Stimulated activated CD8-positive, alpha-beta memory T cell treated with anti-CD3 and anti-CD28 coated beads, Interleukin-7, amount 100 ng/mL, for 4 hours (primary cell): Measurements from ENCODE around the gene SFXN2.
A peak's percentile ranks its signal among the peaks of the same experiment; 100 is the strongest.
"Not testable (repeated sequence)": the region's sequence is repeated elsewhere in the genome, so short reads cannot be mapped to it uniquely, and the experiment has no call there.

Experiments used
- DNase-seq, 2 donors: peaks; one replicate each; pipeline ENCODE4 v3.0.0-alpha.2; 2020; ENCODE audit warnings: low read depth in 2 of 2

The SFXN2 gene

GRCh38 chr10:102679596-102679995 lies 34.8 kb upstream of the SFXN2 start:
- no peak for DNase-seq

DNA sequence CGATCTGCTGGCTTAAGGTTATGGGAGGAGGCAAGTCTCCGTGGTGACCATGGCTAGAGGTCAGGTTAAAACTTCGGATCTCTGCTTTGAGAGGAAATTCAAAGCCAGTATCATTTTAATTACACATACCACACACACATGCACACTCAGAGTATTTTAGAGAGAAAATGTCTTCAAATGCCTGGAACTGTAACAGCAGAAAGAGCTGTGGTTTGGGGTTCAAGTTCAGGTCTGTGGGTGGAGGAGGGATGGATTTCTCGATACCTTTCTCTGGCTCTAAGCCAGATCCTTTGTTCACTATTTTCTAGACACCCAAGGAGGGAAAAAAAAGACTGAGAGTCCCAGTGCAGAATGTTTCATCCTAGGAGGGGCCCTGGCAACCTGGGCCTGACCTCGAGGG lies 32.7 kb upstream of the SFXN2 start:
- no peak for DNase-seq

- DNase-seq, result no peak
These were observed 32.0 kb upstream of the SFXN2 start for GRCh38 chr10:102682416-102682815.

GRCh38 chr10:102682981-102683380 lies 31.5 kb upstream of the SFXN2 start:
- no peak for DNase-seq

DNA sequence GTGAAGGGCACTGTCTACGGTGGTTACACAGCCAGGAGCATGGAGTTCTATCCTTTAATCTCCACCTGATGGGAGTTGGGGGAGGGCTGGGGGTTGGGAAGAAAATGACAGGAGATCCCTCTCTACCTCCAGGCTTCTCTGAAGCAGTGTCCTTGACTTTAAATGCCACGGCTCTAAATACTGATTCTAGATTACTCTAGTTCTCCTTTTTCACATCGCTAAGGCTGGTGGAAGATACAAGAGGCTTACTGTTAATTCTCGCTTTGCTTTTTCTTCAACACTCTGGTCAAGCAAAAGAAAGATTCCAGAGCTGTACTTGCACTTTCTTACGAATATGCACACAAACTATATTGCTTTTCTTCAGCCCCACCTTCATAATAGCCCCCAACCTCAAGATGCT lies 30.7 kb upstream of the SFXN2 start:
- DNase-seq, result no peak

- DNase-seq, result no peak
These were observed 23.0 kb upstream of the SFXN2 start for GRCh38 chr10:102691285-102692066.

DNA sequence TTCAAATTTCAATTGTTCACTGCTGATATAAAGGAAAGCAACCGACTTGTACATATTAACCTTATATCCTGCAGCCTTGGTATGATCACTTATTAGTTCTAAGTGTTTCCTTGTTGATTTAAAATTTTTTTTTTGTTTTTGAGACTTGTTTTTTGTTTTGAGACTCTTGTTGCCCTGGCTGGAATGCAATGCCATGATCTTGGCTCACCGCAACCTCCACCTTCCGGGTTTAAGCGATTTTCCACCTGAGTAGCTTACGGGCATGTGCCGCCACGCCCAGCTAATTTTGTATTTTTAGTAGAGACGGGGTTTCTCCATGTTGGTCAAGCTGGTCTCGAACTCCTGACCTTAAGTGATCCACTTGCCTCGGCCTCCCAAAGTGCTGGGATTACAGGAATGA lies 19.0 kb upstream of the SFXN2 start:
- not testable (repeated sequence) for DNase-seq

DNA sequence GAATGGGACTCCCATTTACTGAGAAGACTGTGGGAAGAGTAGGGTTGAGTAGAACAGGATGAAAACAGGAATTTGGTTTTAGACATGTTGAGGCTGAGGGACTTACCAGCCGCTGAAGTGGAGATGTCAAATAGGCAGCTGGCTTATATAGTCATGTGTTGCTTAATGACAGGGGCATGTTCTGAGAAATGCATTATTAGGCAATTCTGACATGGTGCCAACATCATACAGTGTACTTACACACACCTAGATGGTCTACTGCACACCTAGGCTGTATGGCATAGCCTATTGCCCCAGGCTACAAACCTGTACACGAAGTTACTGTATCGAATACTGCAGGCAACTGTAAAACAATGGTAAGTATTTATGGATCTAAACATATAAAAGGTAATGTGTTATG lies 17.7 kb upstream of the SFXN2 start:
- DNase-seq, result no peak

- DNase-seq, result no peak
These were observed 15.5 kb upstream of the SFXN2 start for GRCh38 chr10:102698894-102699293.

GRCh38 chr10:102701272-102701671 lies 13.2 kb upstream of the SFXN2 start:
- no peak for DNase-seq

GRCh38 chr10:102701796-102702195 lies 12.6 kb upstream of the SFXN2 start:
- DNase-seq, result no peak

DNA sequence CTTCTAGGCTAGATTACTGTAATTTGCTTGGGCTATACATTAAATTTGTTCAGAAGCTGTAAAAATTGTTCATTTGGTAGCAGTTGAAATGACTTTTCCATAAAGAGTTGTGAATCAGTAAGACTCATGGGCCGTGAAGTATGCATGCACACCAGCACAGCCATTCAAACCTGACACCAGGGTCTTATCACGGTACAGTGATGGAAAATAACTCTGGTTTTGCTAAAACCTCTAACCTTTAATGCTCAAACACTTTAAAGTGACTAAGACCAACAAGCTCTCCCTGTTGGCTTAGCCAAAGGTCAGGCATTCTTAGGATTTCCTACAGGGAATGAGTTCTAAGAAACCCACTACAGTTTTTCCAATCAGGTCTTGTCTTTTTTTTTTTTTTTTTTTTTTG lies 11.7 kb upstream of the SFXN2 start:
- DNase-seq, result no peak

- no peak for DNase-seq
These were observed 9.5 kb upstream of the SFXN2 start for GRCh38 chr10:102704915-102705314.

DNA sequence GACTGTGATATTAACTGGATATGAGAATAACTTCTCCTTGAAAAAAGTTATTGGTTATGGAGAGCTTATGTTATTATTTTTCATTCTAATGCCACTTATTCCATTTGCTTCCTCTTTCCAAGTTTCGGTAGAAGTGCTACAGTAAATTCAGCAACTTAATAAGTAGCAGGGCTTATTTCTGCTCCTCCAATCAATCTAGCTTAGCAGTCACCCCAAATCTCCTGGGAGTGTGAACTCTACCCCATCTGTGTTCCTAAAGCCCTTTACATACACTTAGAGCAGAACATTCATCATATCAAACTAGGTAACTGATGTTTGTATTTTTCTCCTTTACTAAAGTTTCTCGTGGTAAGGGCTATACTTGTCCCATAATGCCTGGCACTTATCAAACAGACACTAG lies 8.9 kb upstream of the SFXN2 start:
- DNase-seq, result no peak

DNA sequence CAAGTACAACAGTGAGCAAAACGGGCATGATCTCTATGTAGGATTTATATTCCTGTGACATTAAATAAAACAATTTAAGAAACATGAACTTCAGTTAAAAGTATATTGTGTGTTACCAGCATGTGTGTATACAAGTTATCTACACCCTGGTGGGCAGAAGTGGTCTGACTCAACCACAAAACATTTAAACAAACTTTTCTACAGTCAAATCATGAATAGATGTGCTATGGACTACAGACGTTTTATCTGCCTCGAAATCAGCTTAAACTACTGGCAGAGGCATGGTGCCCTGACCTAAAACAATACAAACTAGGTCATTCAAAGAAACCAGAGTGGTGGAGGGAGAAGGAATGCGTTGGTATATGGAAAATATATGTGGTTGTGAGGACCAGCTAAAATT lies 3.8 kb upstream of the SFXN2 start:
- DNase-seq, result no peak

DNA sequence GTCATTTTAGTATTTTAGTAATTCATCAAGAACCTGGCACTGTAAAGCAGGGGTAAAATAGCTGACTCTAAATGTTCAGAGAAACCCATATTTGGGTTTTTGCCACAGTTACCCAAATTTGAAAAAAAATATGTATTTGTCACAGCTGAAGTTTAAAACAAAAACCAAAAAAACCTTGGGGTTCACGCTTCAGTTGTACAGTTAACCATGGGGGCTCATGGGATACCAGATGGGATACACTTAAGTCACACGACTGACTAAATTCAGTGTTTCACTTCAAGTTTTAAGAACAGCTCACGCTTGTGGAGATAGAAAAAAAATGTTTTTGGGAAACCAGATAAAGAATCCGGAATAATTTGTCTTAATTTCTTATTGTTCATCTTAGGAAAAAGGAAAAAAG lies 2.3 kb upstream of the SFXN2 start:
- DNase-seq, result no peak

GRCh38 chr10:102712843-102713538 lies 1.4 kb upstream of the SFXN2 start:
- no peak for DNase-seq

GRCh38 chr10:102713539-102713813 lies 960 bp upstream of the SFXN2 start:
- DNase-seq, result no peak

DNA sequence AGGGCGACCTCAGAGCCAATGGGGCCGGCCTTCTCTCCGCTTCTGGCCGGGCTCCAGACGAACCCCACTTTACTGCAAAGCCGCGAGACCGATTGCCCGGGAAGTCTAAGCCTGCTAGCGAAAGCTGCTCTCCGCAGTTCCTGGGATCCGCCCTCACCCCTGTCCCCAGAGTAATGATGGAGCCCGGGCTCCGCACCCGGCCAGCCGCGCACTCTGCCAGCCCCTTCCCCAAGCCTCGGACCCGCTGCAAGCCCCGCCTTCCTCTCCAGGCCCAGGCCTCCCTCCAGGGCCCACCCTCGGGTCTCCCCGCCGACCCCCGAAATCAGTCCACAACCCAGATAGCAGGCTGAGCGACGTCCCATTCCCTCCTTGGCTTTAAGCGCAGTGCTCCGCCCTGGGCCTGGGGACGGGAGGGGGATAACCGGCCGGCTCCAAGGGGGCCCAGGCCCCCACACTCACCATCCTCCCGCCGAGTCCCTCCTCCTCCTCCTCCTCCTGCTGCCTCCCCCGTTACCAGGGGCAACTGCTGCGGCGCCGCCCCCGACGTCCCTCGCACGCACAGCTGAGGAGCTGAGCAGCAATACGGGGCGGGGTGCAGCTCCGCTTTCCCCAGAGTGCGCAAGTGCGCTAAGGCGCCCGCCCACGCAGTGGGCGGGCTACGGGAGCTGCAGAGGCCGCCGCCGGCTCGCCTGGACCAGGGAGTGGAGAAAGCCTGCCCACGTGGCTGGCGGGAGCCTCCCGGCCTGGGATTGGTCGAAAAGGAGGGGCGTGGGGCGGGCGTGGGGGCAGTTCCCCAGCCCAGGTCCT lies 419 bp upstream of the SFXN2 start, which contains the start of gene ARL3:
TSS of gene ARL3 (minus strand) at position 584 of the 807 bp plus-strand sequence. CDS start at position 462, 122 bp downstream.
- peak; percentile 93 to 96 for DNase-seq

- DNase-seq, result no peak
These were observed 1.4 kb downstream of the SFXN2 start for GRCh38 chr10:102715880-102716279.

DNA sequence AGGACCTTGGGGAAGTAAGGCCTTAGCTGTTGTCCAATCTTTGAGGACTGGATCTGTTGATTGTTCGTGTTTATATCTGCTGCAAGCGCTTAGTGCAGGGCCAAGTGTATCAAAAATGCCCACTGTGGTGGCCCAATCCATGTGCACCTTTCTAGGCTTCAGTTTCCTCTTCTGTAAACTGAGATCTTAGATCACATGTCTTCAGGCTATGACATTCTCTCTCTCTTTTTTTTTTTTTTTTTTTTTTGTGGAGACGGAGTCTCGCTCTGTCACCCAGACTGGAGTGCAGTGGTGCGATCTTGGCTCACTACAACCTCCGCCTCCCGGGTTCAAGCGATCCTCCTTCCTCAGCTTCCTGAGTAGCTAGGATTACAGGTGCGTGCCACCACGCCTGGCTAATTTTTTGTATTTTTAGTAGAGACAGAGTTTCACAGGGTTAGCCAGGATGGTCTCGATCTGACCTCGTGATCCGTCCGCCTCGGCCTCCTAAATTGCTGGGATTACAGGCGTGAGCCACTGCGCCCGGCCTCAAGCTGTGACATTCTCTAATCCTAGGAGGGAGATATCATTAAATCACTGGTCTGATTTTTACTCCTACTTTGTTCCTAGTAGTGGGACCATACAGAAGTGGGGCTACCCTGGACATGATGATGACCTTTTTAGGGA lies 2.6 kb downstream of the SFXN2 start:
- not testable (repeated sequence) for DNase-seq

GRCh38 chr10:102718220-102718619 lies 3.8 kb downstream of the SFXN2 start:
- no peak for DNase-seq
